Endothelial cell of umbilical vein (primary cell): ENCODE measurements around the gene F9. TPM values are rescaled to one million over a fixed set of nuclear protein-coding genes. Genes with fewer than 3 reads are reported as not detected.

Experiments used
- BruUV-seq: library from RNA; stranded (reverse); fragments of 400-500 nt; replicated peaks from 2 replicates; lab custom pipeline; 2021; lab: Mats Ljungman, UMichigan
- CTCF ChIA-PET: fragments of 300-600, 350-600 bp; sonication (Branson Sonifier 250); formaldehyde crosslinking; loops from one replicate; lab custom pipeline; 2021; ENCODE audit warnings: antibody characterized with exemption, inconsistent platforms; lab: Charles Lee
- POLR2A ChIA-PET: fragments of 300-600, 350-600 bp; sonication (Branson Sonifier 250); formaldehyde crosslinking; loops from one replicate; lab custom pipeline; 2021; ENCODE audit warnings: antibody characterized with exemption, inconsistent platforms; lab: Charles Lee
- DNase-seq: peaks from one replicate; pipeline ENCODE4 v3.0.0-alpha.2; 2011; ENCODE audit warnings: low read depth, low spot score
- FAIRE-seq: peaks from 2 replicates; lab custom pipeline; 2011; peaks lifted over from hg19 to GRCh38; lab: Jason Lieb, UNC
- H2AFZ ChIP-seq: 2 replicates; pipeline ENCODE4 v1.6.0; 2012; ENCODE audit warnings: low read depth, low read length, control low read depth, inconsistent platforms
- H3K27ac ChIP-seq: 2 replicates; pipeline ENCODE4 v1.5.1; 2011; ENCODE audit warnings: low read depth, mild to moderate bottlenecking, control low read depth, low read length, moderate library complexity; ENCODE audit not compliant: insufficient read depth
- H3K27me3 ChIP-seq, 2 experiments: 2 replicates each; pipeline versions ENCODE4 v1.6.0 to v1.6.1; 2011; ENCODE audit warnings: low read length in 2 of 2, mixed read lengths in 1 of 2; ENCODE audit not compliant: control insufficient read depth in 2 of 2, insufficient read depth in 2 of 2
- H3K36me3 ChIP-seq, 2 experiments: 2 replicates in 1 of 2; 3 replicates in 1 of 2; pipeline ENCODE4 v1.5.1; 2011; ENCODE audit warnings: low read length in 2 of 2, mild to moderate bottlenecking in 1 of 2, moderate library complexity in 1 of 2; ENCODE audit not compliant: control insufficient read depth in 2 of 2, insufficient read depth in 2 of 2; ENCODE audit errors: extremely low read depth in 1 of 2
- H3K4me1 ChIP-seq: 3 replicates; pipeline ENCODE4 v1.5.1; 2011; ENCODE audit warnings: mild to moderate bottlenecking, low read length; ENCODE audit not compliant: control insufficient read depth, insufficient read depth; ENCODE audit errors: extremely low read depth
- H3K4me2 ChIP-seq: 2 replicates; pipeline ENCODE4 v1.6.1; 2011; ENCODE audit warnings: low read length, control low read depth, mixed read lengths; ENCODE audit not compliant: insufficient read depth
- H3K4me3 ChIP-seq, 3 experiments: fragments of 200-600 bp in 1 of 3; sonication (generic), shearing (Covaris generic) in 1 of 3; replicated peaks in 1 of 3; 2 replicates each; pipeline ENCODE4 v1.5.1; 2011 to 2016; ENCODE audit warnings: control low read depth in 3 of 3, low read length in 3 of 3, mild to moderate bottlenecking in 2 of 3, inconsistent platforms in 1 of 3, low read depth in 1 of 3, moderate library complexity in 1 of 3; ENCODE audit not compliant: insufficient read depth in 1 of 3
- H3K79me2 ChIP-seq: 2 replicates; pipeline ENCODE4 v1.6.0; 2012; ENCODE audit warnings: low read length, inconsistent platforms; ENCODE audit not compliant: control insufficient read depth, insufficient read depth
- H3K9ac ChIP-seq: replicated peaks from 2 replicates; pipeline ENCODE3; 2011; ENCODE audit warnings: low read length, control low read depth; ENCODE audit not compliant: insufficient read depth; ENCODE audit errors: extremely low read depth
- H3K9me1 ChIP-seq: replicated peaks from 3 replicates; pipeline ENCODE4 v1.6.0; 2011; ENCODE audit warnings: mild to moderate bottlenecking, low read length; ENCODE audit not compliant: control insufficient read depth, insufficient read depth; ENCODE audit errors: extremely low read depth
- H3K9me3 ChIP-seq: replicated peaks from 2 replicates; pipeline ENCODE4 v1.5.1; 2012; ENCODE audit warnings: low read length, inconsistent platforms; ENCODE audit not compliant: control insufficient read depth, insufficient read depth
- H4K20me1 ChIP-seq: replicated peaks from 2 replicates; pipeline ENCODE3; 2011; ENCODE audit warnings: mild to moderate bottlenecking, low read length; ENCODE audit not compliant: control insufficient read depth, insufficient read depth; ENCODE audit errors: extremely low read depth
- CTCF ChIP-seq, 2 donors: IDR thresholded peaks; 1 replicate in 1 of 2; 2 replicates in 1 of 2; pipeline ENCODE4 v1.5.1; 2011; ENCODE audit warnings: low read length in 2 of 2, mild to moderate bottlenecking in 2 of 2, moderate library complexity in 2 of 2, control low read depth in 1 of 2, inconsistent platforms in 1 of 2, low read depth in 1 of 2; ENCODE audit not compliant: insufficient read depth in 1 of 2; ENCODE audit errors: extremely low read depth in 1 of 2
- EZH2 ChIP-seq: IDR thresholded peaks from 2 replicates; pipeline ENCODE4 v1.6.1; 2012; ENCODE audit warnings: borderline replicate concordance, low read depth, mild to moderate bottlenecking, moderate library complexity, low read length, inconsistent platforms; ENCODE audit not compliant: severe bottlenecking
- FOS ChIP-seq: IDR thresholded peaks from 2 replicates; pipeline ENCODE4 v1.6.1; 2011; ENCODE audit warnings: mild to moderate bottlenecking, low read length, moderate library complexity, borderline replicate concordance; ENCODE audit not compliant: insufficient read depth
- GATA2 ChIP-seq: IDR thresholded peaks from 2 replicates; pipeline ENCODE4 v1.7.0; 2011; ENCODE audit warnings: low read depth, mild to moderate bottlenecking, moderate library complexity, mixed read lengths, low read length; ENCODE audit not compliant: insufficient read length, insufficient read depth
- JUN ChIP-seq: IDR thresholded peaks from 2 replicates; pipeline ENCODE4 v1.6.1; 2011; ENCODE audit warnings: borderline replicate concordance, low read depth; ENCODE audit not compliant: insufficient read length, insufficient read depth
- MAX ChIP-seq: IDR thresholded peaks from 2 replicates; pipeline ENCODE4 v1.6.1; 2011; ENCODE audit not compliant: insufficient read depth, insufficient read length
- MYC ChIP-seq: IDR thresholded peaks from one replicate; pipeline ENCODE4 v1.6.1; 2011; ENCODE audit warnings: mild to moderate bottlenecking, low read depth, low read length
- POLR2A ChIP-seq: IDR thresholded peaks from 2 replicates; pipeline ENCODE4 v1.6.1; 2012; ENCODE audit warnings: low read depth, mild to moderate bottlenecking, control low read depth, low read length
- POLR2AphosphoS5 ChIP-seq: IDR thresholded peaks from 2 replicates; pipeline ENCODE4 v1.6.1; 2012; ENCODE audit warnings: low read depth, mild to moderate bottlenecking, control low read depth, low read length, moderate library complexity; ENCODE audit not compliant: insufficient read depth
- dilution Hi-C: fragments of 300-500 bp; cut with MboI; formaldehyde crosslinking; loops from one replicate; pipeline ENCODE4 v1.15.0; 2019; ENCODE audit warnings: low sequenced_read_pairs; ENCODE audit not compliant: extremely low pct_ligation_motif_present
- intact Hi-C: fragments of 100-400 bp; cut with micrococcal nuclease; formaldehyde crosslinking; loops from one replicate; pipeline ENCODE4 v1.10.0; 2022
- polyA plus RNA-seq, 4 experiments: library from polyadenylated mRNA; depleted of rRNA in 3 of 4; stranded (reverse) in 3 of 4; unstranded in 1 of 4; fragments of >200 nt; gene quantifications; 2 replicates each; pipeline versions ENCODE4 v1.2.1 to v1.2.3, GENCODE V29; 2011 to 2012; ENCODE audit warnings: missing spikeins in 1 of 4
- total RNA-seq: library from RNA; stranded (reverse); gene quantifications from 2 replicates; pipeline ENCODE4 v1.2.3, GENCODE V29; 2021

Gene F9
- total and polyA plus RNA-seq, 2 donors (not counting 3 experiments of a cell fraction or from before 2014, with no cell fraction given), result not detected

GRCh38 chrX:139554376-139554775 lies 23.8 kb downstream of the F9 start:
- dilution Hi-C loops (no loop called here), intact Hi-C loops (no loop called here)
- Histone ChIP-seq H3K4me1 (no peaks in the 10 kb centered on the region), H3K9me3 (no peaks in the 10 kb centered on the region), H3K27me3 (no peaks in the 10 kb centered on the region), H4K20me1 (no peaks in the 10 kb centered on the region), H3K4me3 (no peak overlapping the region), H3K27ac (no peak overlapping the region), H3K4me2 (no peak overlapping the region), H2AFZ (no peak overlapping the region), H3K79me2 (no peaks in the 10 kb centered on the region), H3K9me1 (no peaks in the 10 kb centered on the region), H3K36me3 (no peaks in the 10 kb centered on the region), H3K9ac (no peak overlapping the region)
- BruUV-seq, result no TSS peak
- TF ChIP-seq POLR2AphosphoS5, result no peak
- TF ChIP-seq JUN, result no peak
- TF ChIP-seq CTCF (IDR thresholded peaks at IDR 0.05; ENCODE audit: extremely low read depth in 1 of 2, insufficient read depth in 1 of 2, low read depth in 1 of 2, low read length in 2 of 2), result no peak
- no peak for TF ChIP-seq GATA2
- TF ChIP-seq MYC, result no peak
- no peak for TF ChIP-seq MAX
- no peak for TF ChIP-seq FOS
- no peak for TF ChIP-seq EZH2
- TF ChIP-seq POLR2A, result no peak
- ChIA-PET CTCF (no interaction called here), POLR2A (no interaction called here)
- DNase-seq (no peak), FAIRE-seq (no peak)
